CD4-positive, alpha-beta T cell treated with Interleukin-17A for 1 hour (primary cell): ENCODE data around the gene STX19.
"Not testable (repeated sequence)": the region's sequence is repeated elsewhere in the genome, so short reads cannot be mapped to it uniquely, and the experiment has no call there.

Experiments
- DNase-seq: peaks from one replicate; pipeline ENCODE4 v3.0.0-alpha.2; 2020

STX19 gene, protein sequence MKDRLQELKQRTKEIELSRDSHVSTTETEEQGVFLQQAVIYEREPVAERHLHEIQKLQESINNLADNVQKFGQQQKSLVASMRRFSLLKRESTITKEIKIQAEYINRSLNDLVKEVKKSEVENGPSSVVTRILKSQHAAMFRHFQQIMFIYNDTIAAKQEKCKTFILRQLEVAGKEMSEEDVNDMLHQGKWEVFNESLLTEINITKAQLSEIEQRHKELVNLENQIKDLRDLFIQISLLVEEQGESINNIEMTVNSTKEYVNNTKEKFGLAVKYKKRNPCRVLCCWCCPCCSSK

DNA sequence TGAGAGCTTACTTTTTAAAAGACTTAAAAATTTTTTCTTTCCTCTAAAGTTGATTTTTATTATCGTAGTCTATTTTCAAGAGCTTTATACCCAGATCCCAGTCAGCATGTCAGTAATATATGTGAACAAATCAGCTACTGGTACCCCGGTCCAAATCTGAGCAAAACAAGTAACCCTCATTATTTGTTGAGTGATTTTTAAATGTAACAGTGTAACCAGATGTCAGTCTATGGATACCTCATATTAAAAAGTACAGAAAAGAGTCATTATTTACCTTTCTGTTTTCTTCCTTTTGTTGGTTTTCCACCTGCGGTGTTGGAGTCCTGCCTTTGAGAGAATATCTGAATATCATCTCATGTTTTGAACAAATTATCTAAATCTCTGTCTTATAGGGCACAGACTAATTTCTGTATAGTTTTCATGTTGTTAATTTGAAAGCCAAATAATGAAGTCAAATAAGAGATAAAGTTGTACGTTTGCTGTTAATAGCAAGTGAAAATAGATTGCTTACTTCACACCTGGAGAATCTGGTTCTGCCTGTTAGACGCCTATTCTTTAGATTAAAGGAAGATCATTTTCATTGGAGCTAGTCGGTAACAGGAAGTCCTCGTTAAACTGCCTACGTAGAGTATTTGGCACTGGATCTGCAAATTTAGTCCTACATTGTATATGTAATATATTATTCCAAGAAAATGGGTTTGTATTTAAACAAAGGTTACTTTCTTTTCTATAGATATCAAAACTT is at the start of gene STX19:
Gene STX19, minus strand, starts transcription at position 505 of the 745 bp plus-strand sequence. CDS start 13,328 bp downstream, outside the sequence.
- DNase-seq = no peak

- no peak for DNase-seq
Measured at GRCh38 chr3:94076055-94076454, 47.7 kb upstream of the STX19 start.

DNA sequence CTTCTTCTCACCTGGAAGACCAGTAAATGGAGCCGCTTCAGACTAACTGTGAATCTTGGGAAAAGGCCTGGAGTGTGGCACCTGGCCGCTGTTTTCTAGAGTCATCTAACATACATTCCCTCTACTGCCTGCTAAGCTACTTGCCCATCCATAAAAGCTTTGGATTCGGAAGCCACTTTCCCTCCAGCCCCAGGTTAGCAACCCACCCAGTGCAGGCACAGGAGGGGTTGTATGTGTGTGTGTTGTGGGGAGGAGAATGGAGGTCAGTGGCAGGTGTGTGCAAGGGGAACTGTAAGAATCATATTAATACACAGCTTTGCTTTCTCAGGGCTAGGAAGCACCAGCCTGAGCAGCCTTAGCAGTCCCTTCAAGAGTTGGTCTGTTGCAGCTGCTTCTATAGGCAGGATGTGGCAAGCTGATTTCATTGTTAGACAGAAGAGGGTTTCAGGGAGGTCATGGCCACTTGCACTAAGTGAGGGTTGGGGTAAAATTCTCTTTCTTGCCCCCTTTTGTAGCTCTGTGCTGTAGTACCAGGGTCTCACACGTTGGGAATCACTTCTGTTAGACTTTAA is 43.4 kb upstream of the STX19 start:
- no peak for DNase-seq

DNA sequence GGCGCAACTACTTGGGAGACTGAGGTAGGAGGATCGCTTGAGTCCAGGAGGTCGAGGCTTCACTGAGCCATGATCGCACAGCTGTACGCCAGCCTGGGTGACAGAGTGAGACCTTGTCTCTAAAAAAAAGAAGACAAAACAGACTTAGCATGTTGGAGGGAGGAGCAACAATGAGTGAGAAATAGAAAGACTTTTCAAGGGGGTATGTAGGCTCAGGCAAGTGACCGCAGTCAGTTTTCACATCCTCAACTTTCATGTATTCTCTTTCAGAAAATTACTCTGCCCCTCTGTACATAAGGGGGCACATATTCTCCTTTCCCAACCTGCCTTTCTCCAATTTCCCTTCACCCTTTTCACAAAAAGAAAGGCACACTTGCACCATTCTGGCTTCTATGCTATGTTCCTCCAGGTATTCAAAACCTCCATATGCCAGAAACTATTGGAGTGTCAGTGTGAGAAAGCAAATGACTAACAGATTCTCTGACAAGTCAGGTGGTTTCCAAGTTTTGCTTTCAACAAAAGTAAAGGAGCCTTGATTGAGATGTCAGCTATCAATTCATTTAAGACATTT is 42.0 kb upstream of the STX19 start:
- DNase-seq = no peak

DNA sequence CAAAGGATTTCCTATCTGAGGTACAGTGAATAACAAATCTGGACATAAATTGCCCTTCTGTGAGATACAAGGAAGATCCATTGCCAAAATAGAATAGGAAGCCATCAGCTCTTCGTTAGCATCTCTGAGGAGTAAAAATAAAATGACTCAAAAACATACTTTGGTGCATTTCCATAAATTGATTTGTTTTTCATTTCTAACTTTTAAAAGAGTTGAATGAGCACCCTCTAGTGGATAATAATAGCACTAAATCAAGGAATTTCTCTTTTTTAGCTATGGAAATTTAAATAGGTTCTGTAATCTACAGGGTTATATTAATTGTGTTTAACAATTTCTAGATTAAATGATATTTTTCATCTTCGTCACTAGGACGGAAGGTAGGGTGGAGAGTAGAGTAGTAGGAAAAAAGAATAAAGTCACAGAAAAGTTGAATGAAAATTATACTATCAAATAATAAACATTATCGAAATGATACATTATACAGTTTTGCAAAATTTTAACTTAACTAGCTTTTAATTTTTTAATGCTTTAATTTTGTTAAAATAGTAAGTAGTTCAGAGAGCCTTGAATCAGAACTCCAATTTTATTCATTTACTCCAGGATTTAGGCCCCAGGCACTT is 40.9 kb upstream of the STX19 start:
- DNase-seq = peak; percentile 38

GRCh38 chr3:94066506-94067500 is 38.4 kb upstream of the STX19 start:
- DNase-seq = no peak

DNA sequence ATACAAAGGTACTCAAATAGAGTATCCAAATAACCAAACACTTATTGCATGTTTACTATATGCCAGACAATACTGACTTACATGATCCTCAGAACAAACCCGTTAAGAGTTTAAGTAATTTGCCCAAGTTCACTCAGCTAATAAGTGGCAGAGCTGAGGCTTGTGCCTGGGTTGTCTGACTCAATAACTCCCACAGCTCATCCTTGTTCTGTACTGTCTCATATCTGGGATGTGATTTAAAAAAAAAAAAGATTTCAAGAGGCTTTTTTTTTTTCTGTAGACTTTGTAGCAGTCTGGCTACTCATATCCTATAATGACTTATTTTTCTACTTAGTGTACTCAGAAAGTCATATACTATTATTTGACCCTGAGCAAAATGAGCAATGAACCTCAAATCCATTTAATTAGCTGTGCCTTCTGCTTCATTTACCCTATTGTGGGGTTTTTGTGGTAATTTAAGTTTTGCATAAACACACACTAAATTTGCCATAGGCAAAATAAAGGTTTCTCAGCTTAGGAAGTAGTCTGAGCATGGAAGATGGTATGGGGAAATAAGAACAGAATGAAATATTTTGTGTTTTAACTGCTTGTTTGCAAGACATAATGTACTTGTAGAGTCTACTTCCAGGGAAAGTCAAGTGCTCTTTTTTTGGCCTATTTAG is 37.6 kb upstream of the STX19 start:
- DNase-seq = no peak

- no peak for DNase-seq
Measured at GRCh38 chr3:94065122-94065521, 36.7 kb upstream of the STX19 start.

DNA sequence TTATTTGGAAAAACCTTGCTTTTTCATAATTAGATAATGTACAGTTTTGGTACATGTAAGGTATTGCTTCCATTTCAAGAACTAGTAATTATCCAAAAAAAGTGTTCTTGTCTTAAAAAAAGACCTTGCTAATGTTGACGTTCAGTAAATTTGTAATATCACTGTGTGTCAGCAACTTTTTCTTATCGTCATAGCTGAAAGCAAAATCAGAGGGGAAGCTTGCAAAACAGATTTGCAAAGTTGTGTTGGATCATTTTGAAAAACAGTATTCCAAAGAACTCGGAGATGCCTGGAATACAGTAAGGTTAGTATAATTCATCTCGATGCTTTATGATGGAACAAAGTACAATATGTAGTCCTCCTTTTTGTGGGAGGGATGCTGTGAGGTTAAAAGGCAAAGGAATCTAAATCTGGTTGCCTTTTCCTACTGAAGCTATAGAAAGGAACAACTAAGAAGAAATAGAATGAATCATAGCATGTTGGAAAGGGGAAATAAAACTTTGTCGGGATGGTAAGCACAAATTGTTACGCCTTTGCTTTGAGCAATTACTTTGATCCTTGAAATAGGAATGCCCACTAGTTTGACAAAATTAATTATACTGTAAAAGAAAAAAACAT is 36.0 kb upstream of the STX19 start:
- DNase-seq = no peak

DNA sequence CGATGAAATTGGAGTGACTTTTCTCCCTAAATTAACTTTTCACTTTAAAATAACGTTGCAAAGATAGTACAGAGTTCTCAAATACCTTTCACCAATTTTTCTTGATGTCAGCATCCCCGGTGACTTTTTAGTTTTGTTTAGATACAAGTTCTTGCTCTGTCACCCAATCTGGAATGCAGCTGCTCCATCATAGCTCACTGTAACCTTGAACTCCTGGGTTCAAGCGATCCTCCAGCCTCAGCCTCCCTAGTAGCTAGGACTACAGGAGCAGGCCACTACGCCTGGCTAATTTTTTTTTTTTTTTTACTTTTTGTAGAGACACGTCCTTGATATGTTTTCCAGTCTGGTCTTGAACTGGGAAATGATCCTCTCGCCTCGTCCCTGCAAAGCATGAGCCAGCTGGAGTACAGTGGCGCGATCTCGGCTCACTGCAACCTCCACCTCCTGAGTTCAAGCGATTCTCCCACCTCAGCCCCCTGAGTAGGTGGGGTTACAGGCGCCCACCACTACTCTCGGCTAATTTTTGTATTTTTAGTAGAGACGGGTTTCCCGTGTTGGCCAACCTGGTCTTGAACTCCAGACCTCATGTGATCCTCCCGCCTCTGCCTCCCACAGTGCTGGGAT is 35.2 kb upstream of the STX19 start:
- DNase-seq = peak; percentile 15

DNA sequence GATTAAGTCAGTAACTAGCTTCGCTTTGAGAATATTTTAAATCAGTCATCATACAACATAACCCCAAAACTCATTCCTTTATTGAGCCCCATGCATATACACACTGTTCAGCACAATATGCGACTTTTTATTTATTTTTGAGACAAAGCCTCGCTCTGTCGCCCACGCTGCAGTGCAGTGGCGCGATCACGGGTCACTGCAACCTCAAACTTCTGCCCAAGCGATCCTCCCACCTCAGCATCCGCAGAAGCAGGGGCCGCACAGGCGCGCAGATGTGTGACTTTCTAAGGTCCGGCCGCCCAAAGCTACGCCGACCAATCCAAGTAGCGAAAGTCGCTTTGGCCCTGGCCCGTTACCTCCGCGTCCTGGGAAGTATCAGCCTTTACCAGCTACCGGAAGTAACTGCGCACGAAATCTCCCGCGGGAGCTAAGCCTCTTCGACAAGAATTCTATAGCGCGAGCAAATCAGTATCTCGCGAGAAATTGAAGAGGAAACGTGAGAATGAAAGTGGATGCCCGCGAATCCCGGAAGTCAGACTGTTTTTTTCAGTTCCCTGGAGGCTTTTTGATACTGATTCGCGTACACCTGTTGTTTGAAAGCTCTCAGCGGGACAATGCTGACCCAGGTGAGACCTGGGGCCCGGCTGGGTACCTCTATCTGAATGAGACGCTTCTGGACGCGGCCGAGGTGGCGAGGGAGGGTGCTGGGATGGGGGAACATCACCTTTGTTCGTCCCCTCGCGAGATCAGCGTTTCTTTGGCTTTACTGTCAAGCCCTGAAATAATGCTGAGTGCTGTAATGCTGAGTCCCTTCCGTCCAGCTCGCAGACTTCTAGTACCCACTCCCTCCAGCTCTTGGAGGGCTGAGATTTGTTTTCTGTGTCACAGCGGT is 34.4 kb upstream of the STX19 start, which contains the start of the genes DHFR2 and NSUN3:
Gene DHFR2, minus strand, starts transcription at position 404 of the 892 bp plus-strand sequence. CDS start 1,405 bp downstream, outside the sequence.
Gene NSUN3, plus strand, starts transcription at position 549 of the 892 bp plus-strand sequence. Its CDS starts 66 bp downstream, at position 615.
- peak; percentile 94 for DNase-seq

GRCh38 chr3:94061297-94061696 is 32.9 kb upstream of the STX19 start:
- DNase-seq = no peak

DNA sequence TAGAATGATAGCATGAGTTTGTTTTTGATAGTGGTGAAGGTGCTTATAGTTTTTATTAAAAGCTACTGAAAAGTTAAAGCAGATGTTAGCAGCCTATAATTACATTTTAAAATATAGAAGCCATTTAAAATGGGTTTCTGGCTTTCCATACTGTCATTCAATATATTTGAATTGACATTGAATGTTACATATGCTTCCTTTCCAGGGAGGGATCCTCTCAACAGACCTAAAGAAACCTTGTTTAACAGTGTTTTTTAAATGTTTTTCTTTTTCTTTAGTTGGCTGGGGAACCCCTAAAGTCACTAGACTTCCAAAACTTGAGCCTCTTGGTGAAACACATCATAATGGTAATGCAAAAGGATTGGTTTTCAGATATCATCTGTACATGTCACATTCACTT is 22.1 kb upstream of the STX19 start:
- no peak for DNase-seq

DNA sequence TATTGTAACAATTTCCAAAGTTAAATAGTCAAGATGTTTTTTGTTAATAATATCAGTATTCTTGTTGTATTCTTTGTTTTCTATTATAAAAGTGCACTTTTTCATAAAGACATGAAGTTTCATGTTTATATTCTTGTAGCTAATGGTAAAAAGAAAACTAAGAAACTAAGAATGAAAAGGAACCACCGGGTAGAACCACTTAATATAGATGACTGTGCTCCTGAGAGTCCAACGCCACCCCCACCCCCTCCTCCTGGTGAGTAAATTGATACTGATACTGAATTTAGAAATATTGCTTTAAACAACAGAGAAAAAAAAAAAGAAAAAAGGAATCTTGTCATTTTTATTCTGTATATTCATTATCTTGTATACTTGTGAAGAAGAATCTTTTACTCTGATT is 20.9 kb upstream of the STX19 start:
- DNase-seq = no peak

- no peak for DNase-seq
Measured at GRCh38 chr3:94046533-94046932, 18.1 kb upstream of the STX19 start.

DNA sequence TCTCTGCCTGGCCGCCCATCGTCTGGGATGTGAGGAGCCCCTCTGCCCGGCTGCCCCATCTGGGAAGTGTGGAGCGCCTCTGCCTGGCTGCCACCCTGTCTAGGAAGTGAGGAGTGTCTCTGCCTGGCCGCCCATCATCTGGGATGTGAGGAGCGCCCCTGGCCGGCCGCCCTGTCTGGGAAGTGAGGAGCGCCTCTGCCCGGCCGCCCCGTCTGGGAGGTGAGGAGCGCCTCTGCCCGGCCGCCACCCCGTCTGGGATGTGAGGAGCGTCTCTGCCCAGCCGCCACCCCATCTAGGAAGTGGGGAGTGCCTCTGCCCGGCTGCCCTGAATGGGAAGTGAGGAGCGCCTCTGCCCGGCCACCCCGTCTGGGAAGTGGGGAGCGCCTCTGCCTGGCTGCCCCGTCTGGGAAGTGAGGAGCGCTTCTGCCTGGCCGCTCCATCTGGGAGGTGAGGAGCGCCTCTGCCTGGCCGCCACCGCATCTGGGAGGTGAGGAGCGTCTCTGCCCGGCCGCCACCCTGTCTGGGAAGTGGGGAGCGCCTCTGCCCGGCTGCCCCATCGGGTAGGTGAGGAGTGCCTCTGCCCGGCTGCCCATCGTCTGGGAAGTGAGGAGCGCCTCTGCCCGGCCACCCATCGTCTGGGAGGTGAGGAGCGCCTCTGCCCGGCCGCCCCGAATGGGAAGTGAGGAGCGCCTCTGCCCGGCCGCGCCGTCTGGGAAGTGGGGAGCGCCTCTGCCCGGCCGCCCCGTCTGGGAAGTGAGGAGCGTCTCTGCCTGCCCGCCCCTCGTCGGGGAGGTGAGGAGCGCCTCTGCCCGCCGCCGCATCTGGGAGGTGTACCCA is 15.9 kb upstream of the STX19 start:
- DNase-seq = not testable (repeated sequence)

DNA sequence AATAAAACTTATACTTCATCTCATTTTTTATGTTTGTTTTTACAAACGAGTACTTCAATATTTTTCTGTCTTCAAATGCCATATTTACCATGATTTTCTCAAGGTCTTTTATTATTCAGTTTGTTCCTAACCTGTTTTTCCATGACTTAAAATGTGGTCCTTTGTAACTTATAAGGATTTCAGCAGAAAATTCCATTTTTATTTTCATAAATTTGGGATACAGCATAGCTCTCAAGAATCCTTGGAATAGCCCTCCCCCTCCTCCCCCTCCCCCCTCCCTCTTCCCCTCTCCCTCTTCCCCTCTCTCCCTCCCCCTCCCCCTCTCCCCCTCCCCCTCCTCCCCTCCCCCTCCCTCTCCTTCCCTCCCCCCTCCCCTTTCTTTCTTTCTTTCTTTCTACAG is 14.9 kb upstream of the STX19 start:
- DNase-seq = no peak

GRCh38 chr3:94036909-94037507 is 8.6 kb upstream of the STX19 start:
- DNase-seq = peak; percentile 22
